SK-N-SH (cell line): Measurements from ENCODE around the gene UEVLD. TPM values are rescaled to one million over a fixed set of nuclear protein-coding genes. Genes with fewer than 3 reads are reported as not detected.

Source experiments
- CTCF ChIA-PET: fragments of 300-600, 350-600 bp; formaldehyde crosslinking; extraction: SDS; loops from one replicate; lab custom pipeline; 2021; lab: Yijun Ruan, JAX
- POLR2A ChIA-PET: fragments of 350-600 bp; sonication (Branson Sonifier 250); formaldehyde crosslinking; extraction: SDS; loops from one replicate; lab custom pipeline; 2020; ENCODE audit warnings: antibody characterized with exemption, inconsistent platforms; lab: Yijun Ruan, JAX
- DNase-seq: peaks from one replicate; pipeline ENCODE4 v3.0.0; 2012
- H2AFZ ChIP-seq: fragments of 200-600 bp; sonication (generic); 2 replicates; pipeline ENCODE4 v1.8.1; 2016; ENCODE audit warnings: antibody characterized with exemption, mild to moderate bottlenecking, low read depth
- H3F3A ChIP-seq: fragments of 200-600 bp; sonication (generic); replicated peaks from 2 replicates; pipeline ENCODE3; 2016; ENCODE audit warnings: antibody characterized with exemption, mild to moderate bottlenecking; ENCODE audit not compliant: insufficient read depth
- H3K27ac ChIP-seq, 2 experiments: fragments of 200-500 bp in 1 of 2; fragments of 200-600 bp in 1 of 2; sonication (Bioruptor generic) in 1 of 2; sonication (generic), shearing (Covaris generic) in 1 of 2; 2 replicates each; pipeline versions ENCODE4 v1.5.1 to v1.6.1; 2014 to 2016; ENCODE audit warnings: low read depth in 2 of 2, inconsistent platforms in 1 of 2, low read length in 1 of 2, mild to moderate bottlenecking in 1 of 2, mixed read lengths in 1 of 2
- H3K27me3 ChIP-seq: fragments of 200-600 bp; sonication (generic), shearing (Covaris generic); 2 replicates; pipeline ENCODE4 v1.6.1; 2016; ENCODE audit warnings: mixed run types; ENCODE audit not compliant: insufficient read depth
- H3K36me3 ChIP-seq, 2 experiments: fragments of 200-500 bp in 1 of 2; fragments of 200-600 bp in 1 of 2; sonication (Bioruptor generic) in 1 of 2; sonication (generic) in 1 of 2; replicated peaks in 1 of 2; 2 replicates each; pipeline versions ENCODE3 to v1.5.1; 2014 to 2016; ENCODE audit warnings: low read length in 1 of 2, mild to moderate bottlenecking in 1 of 2; ENCODE audit not compliant: insufficient read depth in 2 of 2, control insufficient read depth in 1 of 2
- H3K4me1 ChIP-seq, 2 experiments: fragments of 200-500 bp in 1 of 2; fragments of 200-600 bp in 1 of 2; sonication (Bioruptor generic) in 1 of 2; sonication (generic), shearing (Covaris generic) in 1 of 2; 2 replicates each; pipeline versions ENCODE4 v1.5.1 to v1.6.1; 2014 to 2016; ENCODE audit warnings: low read depth in 1 of 2, low read length in 1 of 2, mixed run types in 1 of 2; ENCODE audit not compliant: insufficient read depth in 2 of 2, control insufficient read depth in 1 of 2
- H3K4me2 ChIP-seq: fragments of 200-600 bp; sonication (generic), shearing (Covaris generic); 2 replicates; pipeline ENCODE4 v1.6.1; 2017; ENCODE audit warnings: mixed run types
- H3K4me3 ChIP-seq, 2 experiments: fragments of 200-500 bp in 1 of 2; fragments of 200-600 bp in 1 of 2; sonication (Bioruptor generic) in 1 of 2; sonication (generic), shearing (Covaris generic) in 1 of 2; 2 replicates each; pipeline versions ENCODE4 v1.5.1 to v1.8.1; 2014 to 2016; ENCODE audit warnings: low read depth in 2 of 2, inconsistent platforms in 1 of 2, low read length in 1 of 2, mild to moderate bottlenecking in 1 of 2, mixed read lengths in 1 of 2, moderate library complexity in 1 of 2
- H3K79me2 ChIP-seq: fragments of 200-600 bp; sonication (generic); 2 replicates; pipeline ENCODE4 v1.8.1; 2017; ENCODE audit warnings: mild to moderate bottlenecking; ENCODE audit not compliant: insufficient read depth
- H3K9ac ChIP-seq: fragments of 200-600 bp; sonication (generic); 2 replicates; pipeline ENCODE4 v1.6.1; 2017; ENCODE audit warnings: mixed run types
- H3K9me2 ChIP-seq: fragments of 200-600 bp; sonication (generic); 2 replicates; pipeline ENCODE4 v1.6.1; 2017; ENCODE audit warnings: mixed run types
- H3K9me3 ChIP-seq: fragments of 200-600 bp; sonication (generic); 2 replicates; pipeline ENCODE4 v1.6.1; 2017; ENCODE audit warnings: mixed run types, mild to moderate bottlenecking, moderate library complexity
- H4K20me1 ChIP-seq: fragments of 200-600 bp; sonication (generic); 2 replicates; pipeline ENCODE4 v1.6.1; 2017; ENCODE audit warnings: mild to moderate bottlenecking, mixed run types; ENCODE audit not compliant: insufficient read depth
- CHD2 ChIP-seq: fragments of 150-350 bp; IDR thresholded peaks from 2 replicates; pipeline ENCODE4 v1.6.1; 2018; ENCODE audit warnings: low read length; ENCODE audit not compliant: partially characterized antibody
- ELF1 ChIP-seq: IDR thresholded peaks from 2 replicates; pipeline ENCODE4 v1.4.0; 2012
- EP300 ChIP-seq, 2 experiments: IDR thresholded peaks; 2 replicates each; pipeline versions ENCODE4 v1.4.0 to v1.6.1; 2012; ENCODE audit warnings: borderline replicate concordance in 1 of 2, low read depth in 1 of 2, low read length in 1 of 2
- EZH2phosphoT487 ChIP-seq: fragments of 200-600 bp; sonication (generic); IDR thresholded peaks from 2 replicates; pipeline ENCODE4 v1.6.1; 2017; ENCODE audit warnings: low read depth, mixed run types, mild to moderate bottlenecking, antibody characterized with exemption, moderate library complexity, borderline replicate concordance
- FOSL2 ChIP-seq: IDR thresholded peaks from 2 replicates; pipeline ENCODE4 v1.4.0; 2012; ENCODE audit warnings: low read depth, mild to moderate bottlenecking, moderate library complexity, borderline replicate concordance
- GABPA ChIP-seq: IDR thresholded peaks from 2 replicates; pipeline ENCODE4 v1.4.0; 2012; ENCODE audit warnings: low read depth, mild to moderate bottlenecking
- GATA2 ChIP-seq: sonication (generic); formaldehyde crosslinking; IDR thresholded peaks from 2 replicates; pipeline ENCODE4 v1.5.0; 2020; ENCODE audit warnings: mild to moderate bottlenecking, missing genetic modification reagents
- MXI1 ChIP-seq: IDR thresholded peaks from 2 replicates; pipeline ENCODE4 v1.6.1; 2012; ENCODE audit warnings: mild to moderate bottlenecking, low read depth, low read length, improper control_type of control experiment
- NRF1 ChIP-seq: IDR thresholded peaks from 2 replicates; pipeline ENCODE4 v1.6.1; 2012; ENCODE audit warnings: low read depth, mild to moderate bottlenecking, low read length
- POLR2AphosphoS5 ChIP-seq: IDR thresholded peaks from 2 replicates; pipeline ENCODE4 v1.6.1; 2012; ENCODE audit warnings: low read depth, low read length
- RAD21 ChIP-seq: IDR thresholded peaks from 2 replicates; pipeline ENCODE4 v1.6.1; 2012; ENCODE audit warnings: mild to moderate bottlenecking, low read length
- RCOR1 ChIP-seq: fragments of 150-350 bp; IDR thresholded peaks from 2 replicates; pipeline ENCODE4 v1.6.1; 2017; ENCODE audit warnings: antibody characterized with exemption, low read length
- RFX5 ChIP-seq: IDR thresholded peaks from 2 replicates; pipeline ENCODE4 v1.6.1; 2012; ENCODE audit warnings: mild to moderate bottlenecking, improper control_type of control experiment, low read length
- RXRA ChIP-seq: IDR thresholded peaks from 2 replicates; pipeline ENCODE4 v1.4.0; 2012; ENCODE audit warnings: low read depth, mild to moderate bottlenecking, borderline replicate concordance
- SIN3A ChIP-seq: IDR thresholded peaks from 2 replicates; pipeline ENCODE4 v1.6.1; 2012; ENCODE audit warnings: low read depth, mild to moderate bottlenecking, low read length, moderate library complexity, borderline replicate concordance
- SMC3 ChIP-seq: IDR thresholded peaks from 2 replicates; pipeline ENCODE4 v1.6.1; 2012; ENCODE audit warnings: low read depth, low read length, improper control_type of control experiment
- TAF1 ChIP-seq: IDR thresholded peaks from 2 replicates; pipeline ENCODE4 v1.6.1; 2012; ENCODE audit warnings: low read depth, mild to moderate bottlenecking, low read length, moderate library complexity, borderline replicate concordance
- TCF12 ChIP-seq: IDR thresholded peaks from 2 replicates; pipeline ENCODE4 v1.4.0; 2012
- TEAD4 ChIP-seq: IDR thresholded peaks from 2 replicates; pipeline ENCODE4 v1.4.0; 2012; ENCODE audit warnings: mild to moderate bottlenecking, borderline replicate concordance; ENCODE audit not compliant: insufficient read depth
- WGBS: methylation state at CpG from one replicate; pipeline ENCODE4 v1.1.6; 2017; ENCODE audit warnings: low lambda C conversion rate; 5-methylcytosine and 5-hydroxymethylcytosine counted together
- polyA plus RNA-seq, 3 experiments: library from polyadenylated mRNA; depleted of rRNA; stranded (reverse); fragments of >200 nt; gene quantifications; 2 replicates each; pipeline ENCODE4 v1.2.3, GENCODE V29; 2012
- TF ChIP-seq, protein P1 (sequence below): fragments of 150-350 bp; IDR thresholded peaks from 2 replicates; pipeline ENCODE4 v1.6.1; 2017; ENCODE audit warnings: antibody characterized with exemption, low read length, low read depth, borderline replicate concordance
- TF ChIP-seq, protein P2 (sequence below): IDR thresholded peaks from 2 replicates; pipeline ENCODE4; 2012
- TF ChIP-seq, protein P3 (sequence below): IDR thresholded peaks from 2 replicates; pipeline ENCODE4 v1.4.0; 2012; ENCODE audit warnings: low read depth, borderline replicate concordance
- TF ChIP-seq, protein P4 (sequence below): IDR thresholded peaks from 2 replicates; pipeline ENCODE4 v1.4.0; 2012; ENCODE audit warnings: low read depth

UEVLD gene
- polyA plus RNA-seq, 1 of the 3 experiments (the other 2 are of a cell fraction), result 8.9 TPM

DNA sequence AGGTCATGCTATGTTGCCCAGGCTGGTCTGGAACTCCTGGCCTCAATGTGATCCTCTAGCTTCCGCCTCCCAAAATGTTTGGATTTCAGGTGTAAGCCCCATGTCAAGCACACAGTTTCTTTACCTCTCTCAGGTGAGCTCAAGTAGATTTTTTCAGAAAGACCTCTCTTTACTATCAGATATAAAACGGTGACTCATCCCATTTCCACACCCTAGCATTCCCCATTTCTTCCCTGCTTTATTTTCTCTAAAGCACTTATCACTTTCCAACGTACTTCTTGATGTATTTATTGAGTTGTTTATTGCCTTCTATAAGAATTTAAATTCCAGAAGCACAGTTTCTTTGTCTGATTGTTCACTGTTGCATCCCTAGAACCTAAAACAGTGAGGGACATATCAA is 65.5 kb downstream of the UEVLD start:
- Histone ChIP-seq H4K20me1 (no peaks in the 10 kb centered on the region; the same call in 1 of the 2 replicates), H3K9me3 (no peaks in the 10 kb centered on the region), H3K9me2 (no peaks in the 10 kb centered on the region), H3F3A (peaks cover 5% of the 10 kb centered on the region), H3K4me3 (no peak overlapping the region), H3K27me3 (no peaks in the 10 kb centered on the region), H3K4me2 (no peak overlapping the region), H3K27ac (no peak overlapping the region), H2AFZ (no peak overlapping the region), H3K36me3 (peaks cover 14 to 15% of the 10 kb centered on the region in 2 experiments), H3K4me1 (no peaks in the 10 kb centered on the region; a peak in 2 of 4 replicates), H3K79me2 (peaks cover 92% of the 10 kb centered on the region), H3K9ac (no peak overlapping the region)
- WGBS, result 82% methylated on average over 3 of the region's 3 CpGs
- no peak for DNase-seq
- TF ChIP-seq MXI1, result no peak
- no peak for TF ChIP-seq GABPA
- TF ChIP-seq RXRA, result no peak
- TF ChIP-seq RAD21, result no peak
- TF ChIP-seq EP300 (IDR thresholded peaks at IDR 0.05; ENCODE audit: borderline replicate concordance in 1 of 2, low read depth in 1 of 2, low read length in 1 of 2), result no peak
- TF ChIP-seq EZH2phosphoT487, result no peak
- TF ChIP-seq TCF12, result no peak
- TF ChIP-seq, protein P1, sequence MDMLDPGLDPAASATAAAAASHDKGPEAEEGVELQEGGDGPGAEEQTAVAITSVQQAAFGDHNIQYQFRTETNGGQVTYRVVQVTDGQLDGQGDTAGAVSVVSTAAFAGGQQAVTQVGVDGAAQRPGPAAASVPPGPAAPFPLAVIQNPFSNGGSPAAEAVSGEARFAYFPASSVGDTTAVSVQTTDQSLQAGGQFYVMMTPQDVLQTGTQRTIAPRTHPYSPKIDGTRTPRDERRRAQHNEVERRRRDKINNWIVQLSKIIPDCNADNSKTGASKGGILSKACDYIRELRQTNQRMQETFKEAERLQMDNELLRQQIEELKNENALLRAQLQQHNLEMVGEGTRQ, result no peak
- TF ChIP-seq, protein P2, sequence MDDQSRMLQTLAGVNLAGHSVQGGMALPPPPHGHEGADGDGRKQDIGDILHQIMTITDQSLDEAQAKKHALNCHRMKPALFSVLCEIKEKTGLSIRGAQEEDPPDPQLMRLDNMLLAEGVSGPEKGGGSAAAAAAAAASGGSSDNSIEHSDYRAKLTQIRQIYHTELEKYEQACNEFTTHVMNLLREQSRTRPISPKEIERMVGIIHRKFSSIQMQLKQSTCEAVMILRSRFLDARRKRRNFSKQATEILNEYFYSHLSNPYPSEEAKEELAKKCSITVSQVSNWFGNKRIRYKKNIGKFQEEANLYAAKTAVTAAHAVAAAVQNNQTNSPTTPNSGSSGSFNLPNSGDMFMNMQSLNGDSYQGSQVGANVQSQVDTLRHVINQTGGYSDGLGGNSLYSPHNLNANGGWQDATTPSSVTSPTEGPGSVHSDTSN, result no peak
- TF ChIP-seq SMC3, result no peak
- no peak for TF ChIP-seq ELF1
- no peak for TF ChIP-seq RFX5
- TF ChIP-seq SIN3A, result no peak
- no peak for TF ChIP-seq CHD2
- TF ChIP-seq GATA2 (CRISPR knock-in tag), result no peak
- ChIA-PET POLR2A (no interaction called here), CTCF (interaction anchor here (1.1 to 1.5 kb wide), 2 partner anchors 17 to 279 kb away, joined by 3 to 5 read pairs; no protein-coding TSS in a partner anchor)

DNA sequence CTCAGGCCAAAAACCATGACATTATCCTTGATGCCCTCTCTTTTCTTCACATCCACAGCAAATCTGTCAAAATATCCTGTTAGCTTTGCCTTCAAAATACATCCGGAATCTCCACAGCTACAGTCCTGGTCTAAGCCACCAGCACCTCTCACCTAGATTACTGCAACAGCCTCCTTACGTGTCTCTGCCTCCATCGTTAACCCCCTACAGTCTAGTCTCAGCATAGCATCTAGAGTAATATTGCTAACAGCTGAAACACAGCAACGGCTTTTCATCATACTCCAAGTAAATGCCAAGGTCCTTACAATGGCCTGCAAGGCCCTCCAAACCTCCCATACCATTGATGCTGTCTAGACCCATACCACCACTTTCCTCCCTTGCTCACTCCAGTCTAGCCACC is 66.1 kb downstream of the UEVLD start:
- 92% methylated on average over 4 of the region's 4 CpGs for WGBS
- Histone ChIP-seq H3K9me2 (no peaks in the 10 kb centered on the region), H4K20me1 (no peaks in the 10 kb centered on the region; the same call in 1 of the 2 replicates), H3K4me2 (no peak overlapping the region), H3F3A (peaks cover 4% of the 10 kb centered on the region), H3K9me3 (no peaks in the 10 kb centered on the region), H3K36me3 (peaks cover 20 to 22% of the 10 kb centered on the region in 2 experiments), H3K79me2 (peaks cover 89% of the 10 kb centered on the region), H2AFZ (no peak overlapping the region), H3K27ac (no peak overlapping the region), H3K9ac (no peak overlapping the region), H3K4me1 (no peaks in the 10 kb centered on the region; a peak in 2 of 4 replicates), H3K4me3 (no peak overlapping the region), H3K27me3 (no peaks in the 10 kb centered on the region)
- POLR2A ChIA-PET, result no interaction called here
- CTCF ChIA-PET, result interaction anchor here (1.1 kb wide), 2 partner anchors 18 to 205 kb away, joined by 3 read pairs; no protein-coding TSS in a partner anchor
- DNase-seq, result peak; percentile 11
- no peak for TF ChIP-seq SIN3A
- no peak for TF ChIP-seq EZH2phosphoT487
- TF ChIP-seq POLR2AphosphoS5, result no peak
- TF ChIP-seq RCOR1, result no peak
- TF ChIP-seq TEAD4, result no peak
- no peak for TF ChIP-seq CHD2
- TF ChIP-seq EP300 (IDR thresholded peaks at IDR 0.05; ENCODE audit: borderline replicate concordance in 1 of 2, low read depth in 1 of 2, low read length in 1 of 2), result no peak
- TF ChIP-seq MXI1, result no peak
- no peak for TF ChIP-seq NRF1
- TF ChIP-seq TAF1, result no peak
- TF ChIP-seq, protein P3, sequence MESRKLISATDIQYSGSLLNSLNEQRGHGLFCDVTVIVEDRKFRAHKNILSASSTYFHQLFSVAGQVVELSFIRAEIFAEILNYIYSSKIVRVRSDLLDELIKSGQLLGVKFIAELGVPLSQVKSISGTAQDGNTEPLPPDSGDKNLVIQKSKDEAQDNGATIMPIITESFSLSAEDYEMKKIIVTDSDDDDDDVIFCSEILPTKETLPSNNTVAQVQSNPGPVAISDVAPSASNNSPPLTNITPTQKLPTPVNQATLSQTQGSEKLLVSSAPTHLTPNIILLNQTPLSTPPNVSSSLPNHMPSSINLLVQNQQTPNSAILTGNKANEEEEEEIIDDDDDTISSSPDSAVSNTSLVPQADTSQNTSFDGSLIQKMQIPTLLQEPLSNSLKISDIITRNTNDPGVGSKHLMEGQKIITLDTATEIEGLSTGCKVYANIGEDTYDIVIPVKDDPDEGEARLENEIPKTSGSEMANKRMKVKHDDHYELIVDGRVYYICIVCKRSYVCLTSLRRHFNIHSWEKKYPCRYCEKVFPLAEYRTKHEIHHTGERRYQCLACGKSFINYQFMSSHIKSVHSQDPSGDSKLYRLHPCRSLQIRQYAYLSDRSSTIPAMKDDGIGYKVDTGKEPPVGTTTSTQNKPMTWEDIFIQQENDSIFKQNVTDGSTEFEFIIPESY, result no peak
- no peak for TF ChIP-seq RXRA
- TF ChIP-seq GATA2 (CRISPR knock-in tag), result no peak
- TF ChIP-seq, protein P4, sequence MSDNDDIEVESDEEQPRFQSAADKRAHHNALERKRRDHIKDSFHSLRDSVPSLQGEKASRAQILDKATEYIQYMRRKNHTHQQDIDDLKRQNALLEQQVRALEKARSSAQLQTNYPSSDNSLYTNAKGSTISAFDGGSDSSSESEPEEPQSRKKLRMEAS, result no peak
- no peak for TF ChIP-seq FOSL2
